T-helper 2 cell treated with Interferon-gamma antibody and Interleukin-4, amounts not matched to agents 100 ng/mL and 5 ng/mL, for 36 hours (primary cell): ENCODE results near the gene C20orf202. TPM values are rescaled to one million over a fixed set of nuclear protein-coding genes. Genes with fewer than 3 reads are reported as not detected.

Experiments
- intact Hi-C: fragments of 100-400 bp; cut with micrococcal nuclease; formaldehyde crosslinking; loops from one replicate; pipeline ENCODE4 v1.15.1; 2023
- total RNA-seq: library from RNA; stranded (reverse); gene quantifications from 2 replicates; pipeline ENCODE4 v1.2.3, GENCODE V29; 2022

The C20orf202 gene
- total RNA-seq, 1 donor from 2014 or later = not detected

DNA sequence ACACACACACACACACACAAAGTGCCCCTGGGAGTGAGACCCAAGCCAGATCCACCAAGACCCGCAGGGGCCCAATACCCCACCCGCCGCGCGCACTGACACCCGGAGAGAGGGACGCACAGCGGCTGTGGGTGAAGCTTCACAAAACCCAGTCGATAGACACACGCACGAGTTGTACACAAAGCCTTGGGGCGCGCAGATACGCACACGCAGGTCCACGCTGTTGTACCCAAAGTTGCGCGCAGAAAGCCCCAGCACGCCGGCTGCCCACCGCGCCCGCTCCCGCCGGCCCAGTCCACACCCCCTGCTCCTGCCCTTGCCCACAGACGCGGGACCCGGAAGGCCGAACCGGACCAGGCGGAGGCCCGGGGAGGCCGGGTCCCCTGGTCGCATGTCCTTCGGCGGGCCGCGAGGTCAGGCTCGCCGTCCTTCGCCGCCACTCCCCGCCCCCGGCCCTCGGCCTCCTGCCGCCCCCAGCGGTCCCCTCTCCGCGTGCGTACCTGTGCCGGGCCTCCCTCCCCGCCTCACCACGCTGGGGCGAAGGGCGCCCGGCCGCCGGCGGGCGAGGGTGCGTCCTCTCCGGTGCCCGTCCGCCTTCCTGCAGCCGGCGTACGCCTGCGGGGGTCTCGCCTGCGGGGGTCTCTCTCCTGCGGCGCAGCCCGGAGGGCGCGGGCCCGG, 18.5 kb upstream of the C20orf202 start, which contains the start of gene TMEM74B:
Gene TMEM74B (minus strand): TSS at position 344 of the 678 bp plus-strand sequence. CDS start 1,180 bp downstream, outside the sequence.
- intact Hi-C loops = no loop called here

DNA sequence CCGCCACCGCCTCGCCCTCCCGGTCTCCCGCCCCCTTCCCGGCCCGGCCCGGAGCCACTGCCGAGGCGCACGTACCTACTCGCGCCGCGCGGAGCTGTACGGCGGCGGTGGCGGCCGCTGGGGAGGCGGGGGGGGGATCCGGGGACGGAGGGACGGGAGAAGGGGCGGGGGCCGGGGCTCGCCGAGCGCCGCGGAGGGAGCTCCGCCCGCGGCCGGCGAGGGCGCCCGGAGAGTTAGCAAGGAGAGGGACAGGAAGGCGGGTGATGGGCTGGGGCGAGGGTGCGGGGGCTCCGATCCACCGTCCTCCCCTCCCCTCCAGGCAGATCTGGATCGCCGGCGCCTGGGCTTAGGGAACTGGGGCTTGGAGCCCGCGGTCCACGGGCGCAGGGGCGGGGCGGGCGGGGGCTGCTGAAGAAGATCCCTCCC, 17.9 kb upstream of the C20orf202 start:
- intact Hi-C loops = no loop called here

DNA sequence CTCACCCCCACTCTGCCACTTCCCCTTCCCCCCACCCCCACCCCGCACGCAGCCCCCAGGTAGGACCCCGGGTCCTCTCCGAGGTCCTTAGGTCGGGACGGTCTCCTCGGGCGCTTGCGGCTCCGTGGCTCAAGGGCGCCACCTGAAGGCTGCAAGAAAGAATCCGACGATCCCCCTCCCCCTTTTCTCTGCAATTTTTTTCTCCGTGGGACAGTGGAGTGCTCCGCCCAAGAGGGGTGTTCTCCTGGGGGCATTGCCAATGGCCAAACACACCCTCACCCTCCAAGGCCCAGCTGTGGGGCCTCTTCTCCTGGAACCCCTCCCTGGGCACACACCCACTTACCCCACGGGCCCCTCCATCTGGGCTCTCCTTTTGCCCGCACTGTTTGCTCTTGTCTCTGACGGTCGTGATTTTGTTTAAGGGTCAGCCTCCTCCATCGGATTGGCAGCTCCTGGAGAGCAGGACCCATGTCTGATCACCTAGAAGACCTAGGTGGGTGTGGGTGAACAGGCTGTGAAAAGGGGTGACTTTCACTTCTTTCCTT, 17.4 kb upstream of the C20orf202 start:
- intact Hi-C loops = no loop called here

DNA sequence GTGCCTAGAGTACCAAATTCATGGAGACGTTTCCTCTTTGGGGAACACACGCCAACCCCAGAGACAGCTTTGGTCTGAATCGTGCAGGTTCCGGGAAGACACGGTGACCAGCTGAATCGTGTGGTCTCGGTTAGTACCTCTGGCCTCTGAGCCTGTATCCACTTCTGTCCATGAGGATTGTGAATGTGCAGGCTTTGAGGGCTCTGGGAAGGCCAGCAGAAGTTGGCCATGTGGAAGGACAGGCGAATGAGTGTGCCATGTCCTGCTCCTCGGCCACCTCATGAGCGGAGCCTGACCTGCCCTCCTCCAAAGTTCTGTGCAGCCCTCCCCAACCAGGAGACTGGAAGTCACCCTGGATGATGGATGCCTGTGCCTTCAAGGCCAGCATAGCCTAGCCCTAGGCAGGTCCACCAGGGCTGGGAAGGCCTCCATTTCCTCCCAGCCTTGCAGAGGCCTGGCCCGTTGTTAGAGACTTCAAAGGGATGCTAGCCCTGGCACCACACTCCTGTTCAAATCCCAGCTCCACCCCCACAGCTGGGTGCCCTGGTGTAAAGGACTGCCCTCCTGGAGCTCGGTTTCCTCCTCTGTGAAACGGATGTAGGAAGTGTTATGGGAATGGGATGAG, 16.8 kb upstream of the C20orf202 start:
- intact Hi-C loops = no loop called here

DNA sequence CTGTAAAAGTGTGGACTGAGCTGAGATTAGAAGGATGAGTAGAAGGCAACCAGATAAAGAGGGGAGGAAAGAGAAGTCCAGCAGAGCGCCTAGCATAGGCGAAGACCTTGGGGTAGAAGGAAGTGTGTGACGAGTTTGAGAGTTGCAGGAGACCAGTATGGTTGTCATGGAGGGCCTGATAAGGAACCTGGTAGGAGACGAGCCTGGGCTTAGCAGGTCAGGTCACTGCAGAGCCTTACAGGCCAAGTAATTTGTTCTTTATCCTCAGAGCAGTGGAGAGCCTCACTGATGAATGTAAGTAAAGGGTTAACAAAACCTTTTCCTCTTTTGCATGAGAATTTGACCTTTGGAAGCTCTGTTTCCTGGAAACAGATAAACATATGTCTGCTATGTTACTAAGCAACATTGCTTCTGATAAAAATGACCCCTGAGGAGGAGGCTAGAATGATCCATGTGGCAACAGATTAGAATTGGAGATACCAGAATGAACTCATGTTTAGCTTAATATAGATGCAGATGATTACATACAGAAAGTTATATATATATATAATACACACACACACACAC, 15.6 kb upstream of the C20orf202 start:
- intact Hi-C loops = no loop called here

DNA sequence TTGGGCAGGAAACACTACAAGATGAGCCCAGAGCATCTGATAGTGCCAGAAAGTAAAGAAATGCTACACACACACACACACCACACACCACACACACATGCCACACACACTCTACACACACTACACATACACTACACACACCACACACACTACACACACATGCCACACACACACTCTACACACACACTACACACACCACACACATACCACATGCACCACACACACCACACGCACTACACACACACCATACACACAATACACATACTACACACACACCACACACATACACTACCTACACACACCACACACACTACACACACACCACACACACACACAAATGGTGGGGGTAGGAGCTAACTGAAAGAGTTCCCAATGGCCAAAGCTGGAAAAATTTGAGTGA, 14.9 kb upstream of the C20orf202 start:
- intact Hi-C loops = no loop called here

DNA sequence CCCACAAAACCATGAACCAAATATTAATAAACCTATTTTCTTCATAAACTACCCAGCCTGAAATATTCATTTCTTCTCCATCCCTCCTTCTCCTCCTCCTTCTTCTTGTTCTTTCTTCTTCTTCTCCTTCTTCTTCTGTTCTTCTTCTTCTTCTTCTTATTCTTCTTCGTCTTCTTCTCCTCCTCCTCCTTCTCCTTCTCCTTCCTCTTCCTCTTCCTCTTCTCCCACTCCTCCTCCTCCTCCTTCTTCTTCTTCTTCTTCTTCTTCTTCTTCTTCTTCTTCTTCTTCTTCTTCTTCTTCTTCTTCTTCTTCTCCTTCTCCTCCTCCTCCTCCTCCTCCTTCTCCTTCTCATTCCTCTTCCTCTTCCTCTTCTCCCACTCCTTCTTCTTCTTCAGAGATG, 13.4 kb upstream of the C20orf202 start:
- intact Hi-C loops = no loop called here

DNA sequence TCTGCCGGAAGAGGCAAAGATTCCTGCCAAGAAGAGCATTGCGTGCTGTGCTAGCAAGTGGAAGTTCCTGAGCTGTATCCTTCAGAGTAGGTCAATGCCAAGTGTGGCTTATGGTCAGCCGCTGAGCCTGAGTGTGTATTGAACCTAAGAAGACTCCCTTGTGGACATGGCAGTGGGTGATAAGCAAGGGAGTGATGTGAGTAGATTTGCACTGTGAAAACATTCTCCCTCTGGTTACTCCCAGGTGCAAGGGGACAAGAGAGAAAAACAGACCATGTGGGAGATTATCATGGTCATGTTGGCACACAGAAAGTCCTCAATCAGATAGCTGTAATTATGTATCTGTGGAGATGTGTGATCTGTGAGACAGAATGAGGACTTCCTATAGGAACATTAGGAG, 12.4 kb upstream of the C20orf202 start:
- intact Hi-C loops = no loop called here

DNA sequence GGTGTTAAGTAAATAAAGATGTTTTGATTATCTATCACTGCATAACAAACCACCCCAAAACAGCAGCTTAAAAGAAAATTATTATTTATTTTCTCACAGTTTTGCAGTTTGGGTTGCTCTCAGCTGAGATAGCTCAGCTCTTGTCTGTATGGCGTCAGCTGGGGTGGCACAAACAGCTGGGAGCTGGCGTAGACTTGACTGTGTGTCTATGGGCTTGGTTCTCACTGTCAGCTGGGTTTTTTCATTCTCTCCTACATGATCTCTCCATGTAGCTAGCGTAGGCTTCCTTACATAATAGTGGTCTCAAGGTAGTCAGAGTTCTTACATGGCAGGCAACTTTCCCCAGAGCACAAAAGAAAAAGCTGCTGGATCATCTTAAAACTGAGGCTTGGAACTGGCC, 12.0 kb upstream of the C20orf202 start:
- intact Hi-C loops = no loop called here

DNA sequence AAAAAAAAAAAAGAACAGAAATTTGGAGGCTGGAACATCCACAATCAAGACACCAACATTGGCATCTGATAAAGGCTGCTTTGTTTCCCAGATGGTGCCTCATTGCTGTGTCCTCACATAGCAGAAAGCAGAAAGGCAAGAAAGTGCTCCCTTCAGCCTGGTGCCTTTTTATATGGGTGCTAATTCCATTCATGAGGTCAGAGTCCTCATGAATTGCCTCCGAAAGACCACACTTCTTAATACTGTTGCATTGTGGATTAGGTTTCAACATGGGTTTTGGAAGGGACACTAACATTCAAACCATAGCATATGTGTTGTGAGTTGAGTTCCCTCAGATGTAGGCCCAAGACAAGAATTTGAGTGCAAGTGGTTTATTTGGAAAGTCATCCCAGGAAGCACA, 8.0 kb upstream of the C20orf202 start:
- intact Hi-C loops = no loop called here

DNA sequence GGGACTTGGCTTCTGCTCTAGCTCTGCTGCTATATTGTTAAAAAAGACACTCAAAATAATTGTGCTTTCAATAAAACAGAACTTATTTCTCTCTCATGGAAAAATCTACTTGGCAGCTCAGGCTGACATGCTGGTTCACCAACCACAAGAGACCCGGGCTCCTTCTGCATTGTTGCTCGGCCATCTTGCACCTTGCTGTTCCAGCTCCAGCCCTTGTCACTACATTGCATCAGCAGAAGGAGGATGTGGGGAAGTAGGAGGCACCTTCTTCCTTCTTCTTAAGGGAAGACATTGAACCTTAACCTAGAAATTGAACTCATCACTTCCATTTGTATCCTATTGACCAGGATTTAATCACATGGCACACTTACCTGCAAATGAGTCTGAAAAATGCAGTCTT, 6.6 kb upstream of the C20orf202 start:
- intact Hi-C loops = no loop called here

DNA sequence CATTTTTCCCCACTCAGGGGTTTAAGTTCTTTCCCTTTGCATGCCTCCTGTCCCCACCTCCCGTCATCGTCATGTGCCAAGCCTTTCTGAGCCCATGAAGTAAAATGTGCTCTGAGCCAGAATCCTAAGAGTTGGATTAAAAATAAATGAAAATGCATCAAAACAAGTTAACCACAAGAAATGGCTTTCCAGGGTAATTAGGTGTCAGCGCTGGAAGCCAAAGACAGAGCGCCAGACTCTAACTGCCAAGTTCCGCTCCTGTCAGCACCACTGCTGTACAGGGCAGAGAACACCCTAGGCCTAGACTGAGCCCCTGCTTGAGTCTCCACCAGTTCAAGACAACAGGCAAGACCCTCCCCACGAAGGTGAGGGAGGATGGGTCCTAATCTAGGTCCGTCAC, 5.5 kb upstream of the C20orf202 start:
- intact Hi-C loops = no loop called here

DNA sequence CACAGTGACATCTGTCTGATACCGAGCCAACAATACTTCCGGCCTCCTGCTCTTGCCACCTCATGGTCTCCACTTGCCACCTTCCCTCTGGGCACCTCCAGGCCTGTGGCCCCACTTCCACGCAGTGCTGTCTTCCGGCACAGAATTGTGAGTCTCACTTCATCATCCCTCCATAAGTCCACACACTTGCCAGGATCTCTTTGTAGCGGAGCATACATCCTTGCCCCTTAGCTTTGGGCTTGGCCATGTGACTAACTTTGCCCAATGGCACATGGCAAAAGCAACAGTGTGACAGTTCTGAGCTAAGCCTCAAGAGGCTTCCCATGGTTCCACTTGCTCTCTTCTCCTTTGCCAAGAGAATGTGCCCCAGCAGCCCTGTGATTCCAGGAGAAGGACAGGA, 4.5 kb upstream of the C20orf202 start:
- intact Hi-C loops = no loop called here

DNA sequence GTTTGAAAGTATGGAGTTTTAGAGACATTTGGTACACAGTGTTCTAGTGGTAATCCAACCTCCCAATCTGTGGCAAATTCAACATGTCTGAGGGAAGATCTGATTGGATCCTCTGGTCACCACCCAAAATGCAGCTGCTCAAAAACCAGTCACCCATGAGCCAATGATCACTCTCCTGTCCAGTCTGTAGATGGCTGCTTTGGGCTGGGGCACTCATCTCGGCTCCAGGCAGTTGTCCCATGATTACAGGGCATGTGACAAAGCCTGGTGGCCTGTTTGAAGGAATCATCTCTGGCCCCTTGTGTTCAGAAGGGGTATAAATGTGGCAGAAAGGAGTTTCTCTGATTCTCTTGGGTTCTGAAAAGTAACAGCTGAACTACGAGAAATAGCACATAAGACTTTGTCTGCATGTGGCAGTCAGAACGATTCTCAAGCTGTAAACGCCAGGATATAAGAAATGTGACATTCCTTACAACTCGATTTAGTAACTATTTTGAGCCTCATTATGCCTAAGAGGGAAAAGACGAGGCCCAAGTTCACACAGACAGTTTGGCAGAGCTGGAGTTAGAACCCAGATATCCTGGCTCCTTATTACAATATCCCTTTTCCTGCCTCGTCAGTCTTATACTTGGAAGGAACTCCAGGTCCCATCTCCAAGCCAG, 3.9 kb upstream of the C20orf202 start:
- intact Hi-C loops = no loop called here

DNA sequence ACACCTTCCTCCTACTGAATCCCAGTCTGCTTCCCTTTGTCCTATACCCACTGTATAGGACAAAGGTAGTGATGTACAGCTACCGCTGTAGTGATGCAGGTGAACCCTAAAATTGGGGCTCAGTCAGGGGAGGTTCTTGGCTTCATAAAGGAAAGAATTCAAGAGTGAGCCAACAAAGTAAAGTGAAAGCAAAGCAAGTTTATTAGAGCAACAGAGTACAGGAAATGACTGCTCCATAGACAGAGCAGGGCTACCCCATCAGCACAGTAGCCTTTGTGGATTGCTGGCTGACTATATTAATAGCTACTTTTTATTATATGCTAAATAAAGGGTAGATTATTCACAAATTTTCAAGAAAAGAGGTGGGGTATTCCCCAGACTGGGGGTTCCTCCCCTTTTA, 3.3 kb upstream of the C20orf202 start:
- intact Hi-C loops = no loop called here

DNA sequence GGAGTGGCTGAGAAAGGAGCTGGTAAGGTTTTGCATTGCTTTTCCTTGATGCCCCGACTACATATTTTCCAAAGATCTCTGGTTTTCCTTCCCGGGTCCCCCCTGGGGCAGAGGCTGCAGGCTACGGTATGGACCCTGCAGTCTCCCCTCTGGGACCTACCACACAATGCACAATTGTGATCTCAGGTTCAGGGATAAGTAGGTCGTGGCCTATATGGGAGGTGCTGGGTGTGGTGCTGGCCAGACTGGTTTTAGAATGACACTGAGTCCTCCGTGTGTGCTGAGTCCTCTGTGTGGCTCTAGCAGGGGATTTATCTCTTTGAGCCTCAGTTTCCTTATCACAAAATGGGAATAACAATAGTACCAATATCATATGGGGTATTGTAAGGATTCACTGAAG, 376 bp downstream of the C20orf202 start:
- intact Hi-C loops = no loop called here

DNA sequence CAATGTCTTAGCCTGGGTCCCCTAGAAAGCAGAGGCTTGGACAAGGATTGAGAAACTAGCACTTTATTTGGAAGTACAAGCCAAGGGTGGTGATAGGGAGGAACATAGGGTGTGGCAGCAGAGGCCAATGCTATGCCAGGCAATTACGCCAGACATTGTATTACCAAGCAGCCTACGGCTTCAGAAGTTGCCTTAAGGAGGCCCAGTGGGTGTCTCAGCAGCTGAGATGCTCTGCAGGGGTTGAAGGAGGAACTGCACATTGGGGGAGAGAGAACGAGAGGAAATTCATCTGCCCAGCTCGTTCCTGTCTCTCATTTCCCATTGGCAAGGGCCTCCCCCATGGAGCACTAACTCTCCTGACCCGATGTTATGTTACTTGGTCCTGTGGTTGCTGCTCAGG, 859 bp downstream of the C20orf202 start:
- intact Hi-C loops = no loop called here

DNA sequence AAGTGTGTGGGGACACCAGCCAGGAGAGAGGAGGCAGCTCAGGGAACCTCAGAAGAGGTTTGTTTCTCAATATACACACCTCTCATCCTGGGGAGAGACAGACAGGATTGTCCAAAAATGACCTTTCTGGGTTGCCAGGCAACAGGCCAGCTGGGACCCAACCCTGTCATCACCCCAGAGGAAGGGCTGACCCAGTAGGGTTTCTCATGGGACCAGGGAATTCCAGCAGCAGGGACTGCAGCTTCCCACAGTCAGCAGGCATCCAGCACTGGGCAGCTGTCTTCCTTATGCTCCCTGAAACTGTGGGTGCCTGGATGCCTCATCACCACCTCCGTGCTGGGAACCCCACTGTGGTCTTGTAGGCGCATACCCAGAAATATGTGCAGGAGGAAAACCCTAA, 1.3 kb downstream of the C20orf202 start:
- intact Hi-C loops = no loop called here

DNA sequence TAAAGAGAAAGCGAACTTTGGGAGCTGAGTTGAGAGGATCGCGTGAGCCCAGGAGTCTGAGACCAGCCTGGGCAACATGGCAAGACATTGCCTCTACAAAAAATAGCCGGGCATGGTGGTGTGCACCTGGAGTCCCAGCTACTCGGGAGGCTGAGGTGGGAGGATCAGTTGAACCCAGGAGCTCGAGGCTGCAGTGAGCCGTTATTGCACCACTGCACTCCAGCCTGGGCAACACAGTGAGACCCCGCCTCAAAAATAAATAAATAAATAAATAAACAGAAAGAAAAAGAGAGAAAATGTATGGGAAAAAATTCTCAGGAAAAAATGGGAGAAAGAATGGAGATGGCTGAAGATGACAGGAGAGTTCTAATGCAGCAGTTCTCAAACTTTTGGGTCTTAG, 2.5 kb downstream of the C20orf202 start:
- intact Hi-C loops = no loop called here

DNA sequence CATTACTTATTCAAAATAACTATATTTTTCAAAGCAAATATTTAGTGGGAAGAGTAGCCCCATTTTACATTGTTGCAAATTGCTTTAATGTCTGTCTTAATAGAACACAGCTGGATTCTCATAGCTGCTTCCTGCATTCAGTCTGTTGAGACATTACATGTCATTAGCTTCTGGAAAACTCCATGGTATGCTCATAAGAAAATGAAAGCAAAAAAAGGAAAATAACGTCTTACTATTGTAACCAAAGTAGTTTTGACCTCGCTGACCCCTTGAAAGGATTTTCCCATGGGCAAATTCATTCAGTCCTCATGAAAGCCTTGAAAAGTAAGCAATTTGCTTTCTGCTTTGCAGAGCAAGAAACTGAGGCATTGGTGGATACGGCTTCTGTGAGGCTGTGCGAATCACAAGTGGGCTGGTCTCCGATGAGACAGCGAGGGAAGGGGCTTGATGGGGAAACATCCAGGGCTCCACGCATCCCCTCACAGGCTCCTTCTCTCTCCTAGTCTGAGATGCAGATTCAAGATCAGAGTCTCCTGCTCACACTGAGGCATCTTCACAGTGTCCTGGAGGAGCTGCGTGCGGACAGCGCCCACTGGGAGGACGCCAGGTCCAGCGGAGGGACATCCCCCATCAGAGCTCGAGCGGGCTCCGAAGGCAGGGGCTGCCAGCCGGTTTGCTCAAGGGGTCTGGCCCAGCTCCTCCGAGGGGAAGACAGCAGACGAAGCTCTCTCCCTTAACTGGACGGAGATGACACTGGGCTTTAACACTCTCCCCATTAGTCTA, 3.3 kb downstream of the C20orf202 start:
- intact Hi-C loops = no loop called here

DNA sequence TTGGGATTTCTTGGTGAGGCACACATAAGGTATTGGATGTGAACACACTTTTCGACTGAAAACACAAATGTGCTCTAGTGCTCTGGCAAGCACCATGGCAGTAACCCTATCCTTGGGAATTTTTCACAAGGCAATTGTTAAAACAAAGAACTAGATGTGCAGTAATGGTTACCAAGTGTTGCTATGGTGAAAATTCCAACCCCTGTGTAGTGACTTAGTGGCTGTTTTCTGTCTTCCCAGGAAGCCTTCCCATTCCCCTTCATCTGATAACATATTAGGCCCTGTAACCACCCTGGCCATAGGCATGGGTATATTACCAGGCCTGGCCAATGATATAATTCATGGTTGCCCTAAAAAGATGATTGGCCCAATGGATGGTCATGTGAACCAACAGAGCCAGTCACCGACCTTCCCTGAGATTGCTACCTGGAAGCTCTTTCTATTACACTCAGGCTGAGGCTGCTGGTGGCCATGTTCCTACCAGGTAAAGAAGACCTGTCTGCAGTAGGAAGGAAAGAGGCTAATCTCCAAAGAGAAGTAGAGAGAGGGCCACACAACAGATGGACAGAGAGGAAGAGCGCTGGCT, 4.1 kb downstream of the C20orf202 start:
- intact Hi-C loops = no loop called here
